ENCODE measurements around the gene SLC9A9. TPM values are rescaled to one million over a fixed set of nuclear protein-coding genes. Genes with fewer than 3 reads are reported as not detected.

The SLC9A9 gene
- total and polyA plus RNA-seq, 12 donors: 1.3 to 8.4 (median 3.0) TPM

DNA sequence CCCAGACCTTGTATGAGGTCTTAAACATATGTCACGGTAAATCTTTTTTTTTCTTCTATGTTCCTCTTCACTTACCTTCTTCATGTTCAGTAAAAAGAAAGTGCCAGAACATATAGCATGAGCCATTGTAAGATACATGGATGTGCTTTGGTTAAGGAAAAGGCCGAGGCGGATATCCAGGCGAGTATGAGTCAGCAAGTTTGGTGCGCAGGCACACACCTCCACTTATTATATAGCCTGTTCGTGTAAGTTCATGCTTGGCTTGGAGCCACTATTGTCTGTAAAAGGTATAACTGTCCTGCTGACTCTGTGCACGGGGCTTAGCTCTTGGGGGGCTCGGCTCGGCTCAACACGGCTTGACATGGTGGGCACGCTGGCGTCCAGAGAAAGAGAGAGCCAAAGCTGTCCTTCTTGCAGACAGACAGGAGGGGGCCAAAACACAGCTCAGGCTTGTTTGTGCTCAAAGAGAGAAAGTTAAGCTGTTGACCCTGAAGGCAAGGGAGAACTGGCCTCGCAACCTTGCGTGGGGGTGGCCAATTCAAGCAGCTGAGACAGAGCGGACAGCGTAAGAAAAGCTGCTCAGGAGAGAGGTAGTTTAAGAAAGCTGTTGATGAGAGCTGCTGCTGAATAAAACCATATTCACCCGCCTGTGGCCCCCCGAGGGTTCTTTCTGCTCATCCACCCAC, 251.2 kb downstream of the SLC9A9 start:
- DNase-seq: no peak
- Histone ChIP-seq H3K36me3 (no peaks in the 10 kb centered on the region), H3K4me1 (peaks cover 0 to 10% (median 5%) of the 10 kb centered on the region in 9 donors), H3K9me3 (no peaks in the 10 kb centered on the region), H3K4me3 (no peak overlapping the region), H3K27ac (no peak overlapping the region), H3K27me3 (no peaks in the 10 kb centered on the region)
- no peak for ATAC-seq
- WGBS, 2 donors: 80 to 88% methylated on average over 18 of the region's 18 CpGs
- TF ChIP-seq, protein P1, sequence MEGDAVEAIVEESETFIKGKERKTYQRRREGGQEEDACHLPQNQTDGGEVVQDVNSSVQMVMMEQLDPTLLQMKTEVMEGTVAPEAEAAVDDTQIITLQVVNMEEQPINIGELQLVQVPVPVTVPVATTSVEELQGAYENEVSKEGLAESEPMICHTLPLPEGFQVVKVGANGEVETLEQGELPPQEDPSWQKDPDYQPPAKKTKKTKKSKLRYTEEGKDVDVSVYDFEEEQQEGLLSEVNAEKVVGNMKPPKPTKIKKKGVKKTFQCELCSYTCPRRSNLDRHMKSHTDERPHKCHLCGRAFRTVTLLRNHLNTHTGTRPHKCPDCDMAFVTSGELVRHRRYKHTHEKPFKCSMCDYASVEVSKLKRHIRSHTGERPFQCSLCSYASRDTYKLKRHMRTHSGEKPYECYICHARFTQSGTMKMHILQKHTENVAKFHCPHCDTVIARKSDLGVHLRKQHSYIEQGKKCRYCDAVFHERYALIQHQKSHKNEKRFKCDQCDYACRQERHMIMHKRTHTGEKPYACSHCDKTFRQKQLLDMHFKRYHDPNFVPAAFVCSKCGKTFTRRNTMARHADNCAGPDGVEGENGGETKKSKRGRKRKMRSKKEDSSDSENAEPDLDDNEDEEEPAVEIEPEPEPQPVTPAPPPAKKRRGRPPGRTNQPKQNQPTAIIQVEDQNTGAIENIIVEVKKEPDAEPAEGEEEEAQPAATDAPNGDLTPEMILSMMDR (IDR thresholded peaks at IDR 0.05): no peak
- intact Hi-C loops (cut with DNase I): no loop called here

DNA sequence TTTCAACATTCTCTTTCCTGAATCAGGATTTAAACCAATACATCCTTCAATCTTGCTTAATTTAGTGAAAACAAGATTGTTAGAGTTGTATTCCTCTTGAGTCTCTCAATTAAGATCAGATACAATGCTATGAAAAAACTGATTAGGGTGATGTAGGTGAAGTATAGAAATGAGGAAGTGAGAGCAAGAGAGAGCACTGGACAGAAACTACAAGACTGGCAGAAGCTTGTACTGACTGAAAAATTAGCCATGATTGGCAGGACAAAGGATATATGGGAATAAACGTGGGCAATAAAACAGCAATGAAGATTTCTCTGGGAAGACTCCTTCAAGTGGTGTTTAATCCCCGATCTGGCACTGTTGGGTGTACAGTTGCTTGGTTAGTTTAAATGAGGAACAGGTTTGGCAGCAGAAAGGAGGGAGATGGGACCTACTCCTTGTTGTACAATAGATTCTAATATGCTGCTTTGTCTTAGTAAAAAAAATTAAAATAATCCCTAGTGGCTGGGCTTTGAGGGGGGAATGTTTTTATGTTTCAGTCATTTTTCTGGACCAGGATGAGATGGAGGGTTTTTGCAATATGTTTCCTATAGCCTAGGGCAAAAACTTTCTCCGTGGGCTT, 252.7 kb downstream of the SLC9A9 start:
- no peak for ATAC-seq
- no peak for DNase-seq
- intact Hi-C loops (cut with DNase I): no loop called here

DNA sequence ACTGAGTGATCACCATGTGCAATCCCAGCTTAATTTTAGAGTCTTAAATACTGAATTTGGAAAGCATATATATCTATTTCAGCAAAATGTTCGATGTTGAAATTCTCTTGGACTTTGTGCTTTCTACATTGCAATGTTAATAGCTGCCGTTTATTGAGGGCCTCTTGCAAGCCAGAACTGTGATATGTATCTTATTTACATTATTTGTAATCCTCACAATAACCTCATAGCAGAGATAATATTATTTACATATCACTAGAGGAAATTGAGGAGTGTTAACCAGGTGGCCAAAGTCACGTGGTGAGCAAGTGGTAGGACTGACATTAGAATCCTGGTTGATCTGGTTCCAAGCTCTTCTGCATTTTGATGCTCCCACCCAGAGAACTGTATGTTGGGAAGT, 254.1 kb downstream of the SLC9A9 start:
- no peaks in the 10 kb centered on the region for H3K9me3 ChIP-seq
- H3K4me3 ChIP-seq: no peak overlapping the region
- H3K27ac ChIP-seq: no peak overlapping the region
- no peak for ATAC-seq
- intact Hi-C loops (cut with DNase I): no loop called here
- H3K27me3 ChIP-seq: no peaks in the 10 kb centered on the region
- no peak for DNase-seq
- H3K4me1 ChIP-seq: no peaks in the 10 kb centered on the region
- 75 to 79% methylated on average over 3 of the region's 3 CpGs for WGBS, 2 donors
- no peaks in the 10 kb centered on the region for H3K36me3 ChIP-seq
- TF ChIP-seq, protein P1 (IDR thresholded peaks at IDR 0.05): no peak

More for the DNA sequence above, 252.7 kb downstream of the SLC9A9 start:
- Histone ChIP-seq H3K4me1 (peaks cover 0 to 3% (median 0%) of the 10 kb centered on the region in 9 donors), H3K36me3 (no peaks in the 10 kb centered on the region), H3K27ac (no peak overlapping the region), H3K4me3 (no peak overlapping the region), H3K9me3 (no peaks in the 10 kb centered on the region), H3K27me3 (no peaks in the 10 kb centered on the region)
- WGBS, 2 donors: 81 to 88% methylated on average over 3 of the region's 3 CpGs
- TF ChIP-seq, protein P1 (IDR thresholded peaks at IDR 0.05): no peak

DNA sequence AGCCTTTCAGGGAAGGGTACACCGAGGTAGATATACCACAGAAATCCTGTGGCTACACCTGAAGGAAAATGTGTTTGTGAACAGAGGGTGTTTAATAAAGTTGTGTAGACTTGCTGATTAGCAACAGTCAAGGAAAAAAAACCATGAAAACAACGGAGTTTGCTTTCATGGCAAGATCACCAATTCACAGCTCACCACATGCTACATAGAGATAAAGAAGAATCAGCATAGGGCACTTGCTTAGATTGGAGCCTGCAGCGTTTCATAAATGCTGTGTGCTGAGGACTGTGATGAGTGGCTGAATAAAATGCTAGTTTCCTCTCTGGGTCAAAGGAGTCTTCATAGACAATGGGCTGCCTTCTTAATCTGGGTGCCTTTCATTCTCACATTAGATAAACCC, 257.6 kb downstream of the SLC9A9 start:
- intact Hi-C loops (cut with DNase I): no loop called here
- H3K4me3 ChIP-seq: no peak overlapping the region
- no peak for DNase-seq

More for the DNA sequence above, 257.6 kb downstream of the SLC9A9 start:
- no peak overlapping the region for H3K27ac ChIP-seq
- ATAC-seq: no peak
- TF ChIP-seq, protein P1 (IDR thresholded peaks at IDR 0.05): no peak
- no peaks in the 10 kb centered on the region for H3K36me3 ChIP-seq
- WGBS, 2 donors: 43 to 49% methylated on average over 3 of the region's 3 CpGs
- H3K4me1 ChIP-seq: peaks cover 0 to 14% (median 0%) of the 10 kb centered on the region in 9 donors
- no peaks in the 10 kb centered on the region for H3K27me3 ChIP-seq
- no peaks in the 10 kb centered on the region for H3K9me3 ChIP-seq

Data from heart right ventricle (tissue), 16 donors.